ENCODE measurements around the gene DCDC2C. TPM values are rescaled to one million over a fixed set of nuclear protein-coding genes. Genes with fewer than 3 reads are reported as not detected.

DCDC2C gene
- total and polyA plus RNA-seq, 2 donors from 2014 or later: not detected

GRCh38 chr2:3667151-3667631, 36.2 kb upstream of the DCDC2C start:
- Histone ChIP-seq H3K4me1 (ENCODE audit: control insufficient read depth in 2 of 3, insufficient read depth in 2 of 3, low read depth in 1 of 3, low read length in 3 of 3) (no peaks in the 10 kb centered on the region), H3K36me3 (ENCODE audit: control insufficient read depth in 2 of 3, insufficient read depth in 3 of 3, low read length in 3 of 3) (no peaks in the 10 kb centered on the region), H3K9ac (ENCODE audit: low read length in 3 of 3) (no peak overlapping the region), H3K9me3 (ENCODE audit: control insufficient read depth in 2 of 3, insufficient read depth in 1 of 3, low read length in 3 of 3) (no peaks in the 10 kb centered on the region), H3K4me3 (ENCODE audit: low read length in 3 of 3) (no peak overlapping the region), H3K27me3 (ENCODE audit: control insufficient read depth, insufficient read depth, low read length) (no peaks in the 10 kb centered on the region), H3K27ac (ENCODE audit: low read depth in 2 of 2, low read length in 2 of 2) (no peak overlapping the region)
- intact Hi-C loops (cut with DNase I): no loop called here
- no peak for FAIRE-seq
- DNase-seq: peak in 2 of 5 donors; percentile 60 to 62
- TF ChIP-seq, protein P1, sequence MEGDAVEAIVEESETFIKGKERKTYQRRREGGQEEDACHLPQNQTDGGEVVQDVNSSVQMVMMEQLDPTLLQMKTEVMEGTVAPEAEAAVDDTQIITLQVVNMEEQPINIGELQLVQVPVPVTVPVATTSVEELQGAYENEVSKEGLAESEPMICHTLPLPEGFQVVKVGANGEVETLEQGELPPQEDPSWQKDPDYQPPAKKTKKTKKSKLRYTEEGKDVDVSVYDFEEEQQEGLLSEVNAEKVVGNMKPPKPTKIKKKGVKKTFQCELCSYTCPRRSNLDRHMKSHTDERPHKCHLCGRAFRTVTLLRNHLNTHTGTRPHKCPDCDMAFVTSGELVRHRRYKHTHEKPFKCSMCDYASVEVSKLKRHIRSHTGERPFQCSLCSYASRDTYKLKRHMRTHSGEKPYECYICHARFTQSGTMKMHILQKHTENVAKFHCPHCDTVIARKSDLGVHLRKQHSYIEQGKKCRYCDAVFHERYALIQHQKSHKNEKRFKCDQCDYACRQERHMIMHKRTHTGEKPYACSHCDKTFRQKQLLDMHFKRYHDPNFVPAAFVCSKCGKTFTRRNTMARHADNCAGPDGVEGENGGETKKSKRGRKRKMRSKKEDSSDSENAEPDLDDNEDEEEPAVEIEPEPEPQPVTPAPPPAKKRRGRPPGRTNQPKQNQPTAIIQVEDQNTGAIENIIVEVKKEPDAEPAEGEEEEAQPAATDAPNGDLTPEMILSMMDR (IDR thresholded peaks at IDR 0.05; ENCODE audit: borderline replicate concordance, extremely low read depth, insufficient read depth): no peak

GRCh38 chr2:3669656-3670055, 33.7 kb upstream of the DCDC2C start:
- no peak overlapping the region for H3K27ac ChIP-seq (ENCODE audit: low read depth in 2 of 2, low read length in 2 of 2)
- intact Hi-C loops (cut with DNase I): no loop called here
- FAIRE-seq: no peak
- DNase-seq: no peak
- H3K36me3 ChIP-seq (ENCODE audit: control insufficient read depth in 2 of 3, insufficient read depth in 3 of 3, low read length in 3 of 3): no peaks in the 10 kb centered on the region
- TF ChIP-seq, protein P1 (IDR thresholded peaks at IDR 0.05; ENCODE audit: borderline replicate concordance, extremely low read depth, insufficient read depth): no peak
- no peak overlapping the region for H3K9ac ChIP-seq (ENCODE audit: low read length in 3 of 3)
- no peaks in the 10 kb centered on the region for H3K9me3 ChIP-seq (ENCODE audit: control insufficient read depth in 2 of 3, insufficient read depth in 1 of 3, low read length in 3 of 3)
- no peaks in the 10 kb centered on the region for H3K4me1 ChIP-seq (ENCODE audit: control insufficient read depth in 2 of 3, insufficient read depth in 2 of 3, low read depth in 1 of 3, low read length in 3 of 3)
- H3K4me3 ChIP-seq (ENCODE audit: low read length in 3 of 3): no peak overlapping the region
- H3K27me3 ChIP-seq (ENCODE audit: control insufficient read depth, insufficient read depth, low read length): no peaks in the 10 kb centered on the region

DNA sequence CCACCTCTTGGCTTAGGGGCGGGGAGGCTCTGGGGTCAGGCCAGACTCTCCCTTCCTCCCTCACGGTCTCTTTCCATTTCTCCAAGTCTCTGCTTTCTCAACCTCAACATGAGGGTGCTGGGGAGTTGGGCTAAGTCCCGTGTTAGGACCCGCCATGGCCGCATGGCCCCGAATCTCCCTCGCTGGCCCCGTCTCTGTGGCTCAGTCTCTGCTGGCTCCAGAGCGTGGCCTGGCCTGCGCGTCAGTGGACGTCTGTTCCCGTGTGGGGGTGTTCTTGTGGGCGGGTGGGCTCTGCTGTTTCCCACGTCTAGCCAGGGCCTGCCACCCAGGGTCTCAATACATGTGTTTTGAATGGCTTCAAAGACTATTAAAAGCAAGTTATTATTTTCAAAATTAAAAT, 33.0 kb upstream of the DCDC2C start:
- Histone ChIP-seq H3K4me1 (ENCODE audit: control insufficient read depth in 2 of 3, insufficient read depth in 2 of 3, low read depth in 1 of 3, low read length in 3 of 3) (no peaks in the 10 kb centered on the region), H3K36me3 (ENCODE audit: control insufficient read depth in 2 of 3, insufficient read depth in 3 of 3, low read length in 3 of 3) (no peaks in the 10 kb centered on the region), H3K27ac (ENCODE audit: low read depth in 2 of 2, low read length in 2 of 2) (no peak overlapping the region), H3K9ac (ENCODE audit: low read length in 3 of 3) (no peak overlapping the region), H3K27me3 (ENCODE audit: control insufficient read depth, insufficient read depth, low read length) (no peaks in the 10 kb centered on the region), H3K9me3 (ENCODE audit: control insufficient read depth in 2 of 3, insufficient read depth in 1 of 3, low read length in 3 of 3) (no peaks in the 10 kb centered on the region), H3K4me3 (ENCODE audit: low read length in 3 of 3) (no peak overlapping the region)
- TF ChIP-seq, protein P1 (IDR thresholded peaks at IDR 0.05; ENCODE audit: borderline replicate concordance, extremely low read depth, insufficient read depth): no peak
- DNase-seq: no peak
- intact Hi-C loops (cut with DNase I): no loop called here
- FAIRE-seq: no peak

- Histone ChIP-seq H3K9ac (ENCODE audit: low read length in 3 of 3) (no peak overlapping the region), H3K4me1 (ENCODE audit: control insufficient read depth in 2 of 3, insufficient read depth in 2 of 3, low read depth in 1 of 3, low read length in 3 of 3) (no peaks in the 10 kb centered on the region), H3K4me3 (ENCODE audit: low read length in 3 of 3) (no peak overlapping the region), H3K27me3 (ENCODE audit: control insufficient read depth, insufficient read depth, low read length) (no peaks in the 10 kb centered on the region), H3K9me3 (ENCODE audit: control insufficient read depth in 2 of 3, insufficient read depth in 1 of 3, low read length in 3 of 3) (no peaks in the 10 kb centered on the region), H3K36me3 (ENCODE audit: control insufficient read depth in 2 of 3, insufficient read depth in 3 of 3, low read length in 3 of 3) (no peaks in the 10 kb centered on the region), H3K27ac (ENCODE audit: low read depth in 2 of 2, low read length in 2 of 2) (no peak overlapping the region)
- DNase-seq (no peak), FAIRE-seq (no peak)
- intact Hi-C loops (cut with DNase I): no loop called here
- TF ChIP-seq, protein P1 (IDR thresholded peaks at IDR 0.05; ENCODE audit: borderline replicate concordance, extremely low read depth, insufficient read depth): no peak
Observed at GRCh38 chr2:3670941-3671340, 32.4 kb upstream of the DCDC2C start.

Measured in kidney (tissue), 14 donors.